Activated naive CD8-positive, alpha-beta T cell treated with anti-CD3 and anti-CD28 coated beads for 36 hours (primary cell): Measurements from ENCODE around the gene GNAS-AS1. TPM values are rescaled to one million over a fixed set of nuclear protein-coding genes. Genes with fewer than 3 reads are reported as not detected.
"Not testable (repeated sequence)": the region's sequence is repeated elsewhere in the genome, so short reads cannot be mapped to it uniquely, and the experiment has no call there.

Experiments
- DNase-seq: peaks from one replicate; pipeline ENCODE4 v3.0.0; 2021
- H3K27ac Mint-ChIP-seq: one replicate; pipeline ENCODE4 v1.8.0; 2022; ENCODE audit warnings: mild to moderate bottlenecking, moderate library complexity, mixed read lengths
- H3K27me3 Mint-ChIP-seq: one replicate; pipeline ENCODE4 v1.8.0; 2022; ENCODE audit warnings: mild to moderate bottlenecking, mixed read lengths
- H3K36me3 Mint-ChIP-seq: one replicate; pipeline ENCODE4 v1.8.0; 2021; ENCODE audit warnings: mild to moderate bottlenecking, mixed read lengths
- H3K4me1 Mint-ChIP-seq: one replicate; pipeline ENCODE4 v1.8.0; 2021; ENCODE audit warnings: mixed read lengths
- H3K4me3 Mint-ChIP-seq: one replicate; pipeline ENCODE4 v1.8.0; 2022; ENCODE audit warnings: mild to moderate bottlenecking, moderate library complexity, mixed read lengths
- H3K9me3 Mint-ChIP-seq: one replicate; pipeline ENCODE4 v1.8.0; 2022; ENCODE audit warnings: mixed read lengths
- total RNA-seq, 2 experiments: library from RNA; stranded (reverse); gene quantifications; one replicate each; pipeline ENCODE4 v1.2.3, GENCODE V29; 2021

GNAS-AS1 gene
- total RNA-seq, 2 experiments from 2014 or later, result 1.0 to 1.3 TPM

DNA sequence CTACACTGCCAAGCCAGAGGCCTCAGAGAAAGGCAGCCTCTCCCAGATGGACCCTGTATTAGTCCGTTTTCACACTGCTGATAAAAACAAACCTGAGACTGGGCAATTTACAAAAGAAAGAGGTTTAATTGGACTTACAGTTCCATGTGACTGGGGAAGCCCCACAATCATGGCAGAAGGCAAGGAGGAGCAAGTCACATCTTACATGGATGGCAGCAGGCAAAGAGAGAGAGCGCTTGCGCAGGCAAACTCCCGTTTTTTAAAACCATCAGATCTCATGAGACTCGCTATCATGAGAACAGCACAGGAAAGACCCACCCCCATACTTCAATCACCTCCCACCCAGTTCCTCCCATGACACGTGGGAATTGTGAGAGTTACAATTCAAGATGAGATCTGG, 30.2 kb downstream of the GNAS-AS1 start:
- peaks cover 28% of the 10 kb centered on the region for H3K27me3 Mint-ChIP-seq
- H3K4me3 Mint-ChIP-seq, DNase-seq, H3K27ac Mint-ChIP-seq, H3K9me3 Mint-ChIP-seq: not testable (repeated sequence)
- peaks cover 30% of the 10 kb centered on the region for H3K36me3 Mint-ChIP-seq
- H3K4me1 Mint-ChIP-seq, result peaks cover 15% of the 10 kb centered on the region

DNA sequence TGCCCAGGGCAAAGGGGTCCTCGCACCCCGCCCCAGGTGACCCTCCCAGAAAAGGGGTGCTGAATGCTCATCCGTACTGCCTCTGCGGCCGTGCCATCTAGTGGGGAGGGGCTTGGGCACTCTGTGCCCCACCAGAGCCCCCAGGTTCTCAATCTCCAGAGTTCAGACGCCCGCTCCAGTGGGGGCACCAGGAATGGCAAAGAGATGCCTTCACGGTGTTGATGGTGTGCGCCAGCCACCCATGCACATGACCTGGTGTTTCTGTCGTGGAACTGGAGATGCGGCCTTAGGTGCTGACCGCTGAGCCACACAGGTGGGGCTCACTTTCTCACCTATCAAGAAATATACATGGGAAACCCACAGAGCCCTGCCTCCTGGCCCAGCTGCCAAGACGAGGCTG, 30.8 kb downstream of the GNAS-AS1 start:
- H3K27me3 Mint-ChIP-seq, result peaks cover 34% of the 10 kb centered on the region
- DNase-seq, result no peak
- H3K36me3 Mint-ChIP-seq, result peaks cover 30% of the 10 kb centered on the region
- no peak overlapping the region for H3K27ac Mint-ChIP-seq
- H3K4me1 Mint-ChIP-seq, result peaks cover 16% of the 10 kb centered on the region
- H3K9me3 Mint-ChIP-seq, result peaks cover 10% of the 10 kb centered on the region
- H3K4me3 Mint-ChIP-seq, result no peak overlapping the region

DNA sequence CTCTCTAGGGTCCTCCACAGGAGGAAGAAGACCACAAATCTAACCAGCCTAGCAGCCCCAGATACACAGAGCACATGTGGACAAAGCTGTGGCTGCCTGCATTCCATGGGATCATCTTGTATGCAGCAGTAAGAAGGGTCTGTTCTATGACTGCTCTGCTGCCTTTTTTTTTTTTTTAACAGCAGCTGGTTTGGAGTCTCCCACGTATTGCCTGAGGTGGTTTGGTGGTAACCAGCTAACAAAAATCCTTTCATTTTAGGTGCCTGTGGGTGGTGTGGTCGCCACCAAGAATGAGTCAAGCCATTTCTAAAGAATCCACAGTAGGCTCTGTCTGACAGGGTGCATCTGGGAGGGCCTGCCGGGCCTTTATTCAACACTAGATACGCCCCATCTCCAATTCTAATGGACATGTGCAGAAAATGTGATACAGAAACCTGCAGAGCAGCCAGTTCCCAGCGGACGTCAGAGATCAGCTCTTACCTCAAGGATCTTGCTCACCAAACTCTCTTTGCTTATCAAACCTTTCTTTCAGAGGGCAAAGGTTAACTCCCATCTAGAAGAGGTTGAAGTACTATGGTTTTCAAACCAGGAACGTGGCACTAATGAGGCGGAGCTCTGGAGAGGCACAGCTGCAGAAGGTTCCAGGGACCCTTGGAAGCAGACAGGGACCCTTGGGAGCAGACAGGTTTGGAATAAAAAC, 32.0 kb downstream of the GNAS-AS1 start:
- no peak overlapping the region for H3K4me3 Mint-ChIP-seq
- H3K27ac Mint-ChIP-seq, result peak overlapping the region; percentile 8
- peaks cover 10% of the 10 kb centered on the region for H3K9me3 Mint-ChIP-seq
- DNase-seq, result peak; percentile 80
- H3K4me1 Mint-ChIP-seq, result peaks cover 16% of the 10 kb centered on the region
- H3K36me3 Mint-ChIP-seq, result peaks cover 30% of the 10 kb centered on the region
- H3K27me3 Mint-ChIP-seq, result peaks cover 45% of the 10 kb centered on the region

DNA sequence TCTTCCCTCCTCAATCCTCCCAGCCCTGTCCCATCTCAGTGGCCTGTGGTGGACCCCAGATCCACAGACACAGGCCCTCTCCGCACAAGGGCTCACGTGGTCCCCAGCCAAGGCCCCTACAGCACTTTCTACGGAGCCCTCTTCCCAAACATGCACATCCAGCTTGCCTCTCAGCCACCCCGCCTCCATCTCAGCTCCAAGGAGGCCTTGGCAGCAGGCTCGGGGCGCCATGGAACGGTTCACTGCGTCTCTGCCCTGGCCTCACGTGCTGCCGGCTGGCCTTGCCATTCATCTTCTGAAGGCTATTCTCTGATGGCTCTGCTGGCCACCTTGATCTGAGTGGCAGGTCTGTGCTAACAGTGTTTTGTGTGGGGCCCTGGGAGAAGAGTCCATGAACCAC, 33.0 kb downstream of the GNAS-AS1 start:
- no peak for DNase-seq
- H3K27me3 Mint-ChIP-seq, result peaks cover 54% of the 10 kb centered on the region
- H3K4me3 Mint-ChIP-seq, result no peak overlapping the region
- H3K27ac Mint-ChIP-seq, result no peak overlapping the region
- H3K9me3 Mint-ChIP-seq, result peaks cover 10% of the 10 kb centered on the region
- peaks cover 16% of the 10 kb centered on the region for H3K4me1 Mint-ChIP-seq
- peaks cover 30% of the 10 kb centered on the region for H3K36me3 Mint-ChIP-seq

DNA sequence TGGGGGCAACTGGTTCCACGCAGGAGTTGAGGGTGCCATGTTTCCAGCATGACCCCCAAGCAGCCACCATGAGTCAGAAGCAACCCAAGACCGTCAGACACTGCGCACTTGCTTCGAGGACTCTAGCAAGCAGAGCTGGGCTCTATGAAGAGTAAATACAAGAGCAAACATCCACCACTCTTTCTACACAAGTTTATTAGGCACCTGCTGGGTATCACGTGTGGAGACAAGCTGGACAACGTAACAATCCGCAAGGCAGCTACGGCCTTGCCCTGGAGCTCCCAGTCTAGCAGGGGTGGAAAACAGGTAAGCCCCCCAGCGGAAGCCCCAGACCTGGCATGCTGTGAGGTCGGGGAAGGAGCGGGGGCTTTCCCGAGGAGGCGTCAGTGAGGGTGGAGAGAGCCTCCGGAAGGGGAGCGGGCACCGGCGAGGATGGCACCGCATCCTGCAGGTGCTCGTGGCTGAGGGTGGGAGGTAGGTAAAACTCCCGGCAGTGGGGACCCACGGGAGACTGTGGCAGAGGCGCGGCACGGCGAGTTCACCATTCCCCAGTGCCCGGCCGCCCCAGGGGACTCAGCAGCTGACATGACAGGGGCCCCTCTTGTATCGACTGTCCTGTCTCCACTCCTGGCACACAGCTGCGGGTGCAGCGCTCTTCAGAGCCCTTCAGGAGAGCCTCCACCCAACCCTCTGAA, 33.6 kb downstream of the GNAS-AS1 start:
- H3K27ac Mint-ChIP-seq, result no peak overlapping the region
- H3K4me3 Mint-ChIP-seq, result no peak overlapping the region
- peaks cover 10% of the 10 kb centered on the region for H3K9me3 Mint-ChIP-seq
- DNase-seq, result no peak
- H3K36me3 Mint-ChIP-seq, result peaks cover 30% of the 10 kb centered on the region
- peaks cover 58% of the 10 kb centered on the region for H3K27me3 Mint-ChIP-seq
- peaks cover 16% of the 10 kb centered on the region for H3K4me1 Mint-ChIP-seq

DNA sequence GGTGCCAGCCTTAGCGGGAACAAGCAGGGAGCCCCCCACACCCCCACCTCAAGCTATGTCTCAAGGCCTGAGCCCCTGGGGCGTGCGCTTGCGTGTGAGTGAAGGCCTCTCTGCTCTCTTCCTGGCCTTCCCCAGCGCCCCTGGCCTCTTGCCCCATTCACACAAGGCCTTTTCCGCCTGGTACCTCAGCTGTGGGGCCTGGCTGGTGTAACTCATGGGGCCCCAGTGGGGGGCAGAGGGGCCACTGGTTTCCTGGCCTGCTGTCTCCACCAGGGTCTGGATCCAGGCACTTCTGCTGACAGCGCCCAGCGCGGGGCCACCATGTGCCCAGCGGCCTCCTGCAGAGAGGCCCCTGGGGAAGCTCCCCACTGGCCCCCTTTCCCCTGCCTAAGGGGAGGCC, 34.7 kb downstream of the GNAS-AS1 start:
- DNase-seq, result no peak
- Mint-ChIP-seq H3K4me1 (peaks cover 18% of the 10 kb centered on the region), H3K27me3 (peaks cover 62% of the 10 kb centered on the region), H3K4me3 (no peak overlapping the region), H3K9me3 (peaks cover 7% of the 10 kb centered on the region), H3K27ac (no peak overlapping the region), H3K36me3 (peaks cover 22% of the 10 kb centered on the region)

DNA sequence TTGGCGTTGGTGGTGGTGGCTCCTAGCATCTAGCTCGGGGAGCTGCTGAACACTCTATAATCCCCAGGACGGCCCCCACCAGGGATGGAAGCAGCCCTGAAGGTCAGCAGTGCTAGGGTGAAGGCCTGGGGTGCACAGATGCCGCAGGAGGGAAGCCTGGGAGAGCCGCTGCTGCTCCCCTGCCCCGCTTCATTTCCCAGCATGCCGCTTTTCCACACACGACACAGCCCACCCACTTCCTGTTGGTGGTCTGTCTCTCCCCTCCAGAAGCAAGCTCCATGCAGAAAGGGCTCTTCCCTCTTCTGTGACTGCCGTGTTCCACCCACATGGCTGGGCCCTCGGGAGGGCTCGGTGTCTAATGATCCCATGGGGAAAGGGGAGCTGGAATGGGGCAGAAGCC, 35.3 kb downstream of the GNAS-AS1 start:
- Mint-ChIP-seq H3K27me3 (peaks cover 59% of the 10 kb centered on the region), H3K4me3 (no peak overlapping the region), H3K4me1 (peaks cover 20% of the 10 kb centered on the region), H3K36me3 (peaks cover 16% of the 10 kb centered on the region), H3K27ac (no peak overlapping the region), H3K9me3 (peaks cover under 1% of the 10 kb centered on the region)
- no peak for DNase-seq

DNA sequence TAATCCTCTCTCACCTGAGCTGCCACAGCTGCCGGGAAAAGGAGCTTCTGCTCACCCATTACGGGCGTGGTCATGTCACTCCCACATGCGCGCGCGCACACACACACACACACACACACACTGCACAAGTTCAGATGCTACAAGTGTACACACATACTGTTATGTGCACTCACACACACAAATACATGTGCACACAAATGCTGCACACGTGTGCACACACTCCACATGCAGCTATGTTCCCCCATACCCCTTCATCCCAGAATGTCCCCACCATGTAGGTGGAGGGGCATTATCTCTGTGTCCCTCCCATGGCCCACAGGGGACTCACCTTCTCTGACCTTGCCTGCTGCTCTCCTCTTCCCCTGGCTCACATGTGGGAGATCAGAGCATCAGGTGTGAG, 37.3 kb downstream of the GNAS-AS1 start:
- Mint-ChIP-seq H3K4me1 (peaks cover 18% of the 10 kb centered on the region), H3K36me3 (peaks cover 6% of the 10 kb centered on the region), H3K9me3 (no peaks in the 10 kb centered on the region), H3K27me3 (peaks cover 57% of the 10 kb centered on the region), H3K27ac (no peak overlapping the region), H3K4me3 (no peak overlapping the region)
- DNase-seq, result no peak

DNA sequence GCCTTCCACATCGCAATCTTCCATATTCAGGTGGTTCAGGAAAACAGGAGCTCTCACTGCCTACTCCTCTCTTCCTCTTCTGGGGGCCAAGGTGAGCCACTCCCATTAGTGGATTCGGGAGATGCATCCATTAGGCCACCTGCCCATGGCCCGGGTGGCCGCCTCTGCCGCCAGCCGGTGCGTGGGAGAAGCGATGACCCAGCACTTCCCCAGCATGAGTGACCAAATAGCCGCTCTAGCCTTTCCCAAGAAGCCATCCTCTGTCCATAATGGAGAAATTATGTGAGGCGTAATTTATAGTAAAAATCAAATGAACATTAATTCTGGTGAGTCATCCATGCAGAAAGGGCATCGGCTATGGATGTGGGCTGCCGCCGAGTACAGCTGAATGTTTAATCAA, 39.4 kb downstream of the GNAS-AS1 start:
- no peak for DNase-seq
- H3K36me3 Mint-ChIP-seq, result peaks cover 2% of the 10 kb centered on the region
- peaks cover 53% of the 10 kb centered on the region for H3K27me3 Mint-ChIP-seq
- peaks cover 13% of the 10 kb centered on the region for H3K4me1 Mint-ChIP-seq
- no peaks in the 10 kb centered on the region for H3K9me3 Mint-ChIP-seq
- H3K27ac Mint-ChIP-seq, result no peak overlapping the region
- no peak overlapping the region for H3K4me3 Mint-ChIP-seq

DNA sequence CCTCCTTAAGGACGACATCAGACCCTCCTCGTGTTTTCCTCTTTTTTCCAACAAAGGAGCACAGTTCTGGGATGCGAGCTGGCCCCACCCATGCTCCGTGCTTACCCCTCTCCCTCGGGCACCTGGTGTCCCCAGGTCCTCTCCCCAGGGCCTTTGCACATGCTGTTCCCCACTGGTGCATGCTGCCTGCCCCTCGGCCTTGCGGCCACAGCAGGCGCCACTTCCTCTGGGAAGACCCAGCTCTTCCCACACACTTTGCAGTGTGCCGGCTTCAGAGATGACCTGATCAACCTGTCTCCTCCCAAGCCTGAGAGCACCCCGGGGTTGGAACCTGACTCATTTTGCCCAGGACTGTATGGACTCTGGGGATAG, 39.8 kb downstream of the GNAS-AS1 start:
- H3K4me3 Mint-ChIP-seq, result no peak overlapping the region

DNA sequence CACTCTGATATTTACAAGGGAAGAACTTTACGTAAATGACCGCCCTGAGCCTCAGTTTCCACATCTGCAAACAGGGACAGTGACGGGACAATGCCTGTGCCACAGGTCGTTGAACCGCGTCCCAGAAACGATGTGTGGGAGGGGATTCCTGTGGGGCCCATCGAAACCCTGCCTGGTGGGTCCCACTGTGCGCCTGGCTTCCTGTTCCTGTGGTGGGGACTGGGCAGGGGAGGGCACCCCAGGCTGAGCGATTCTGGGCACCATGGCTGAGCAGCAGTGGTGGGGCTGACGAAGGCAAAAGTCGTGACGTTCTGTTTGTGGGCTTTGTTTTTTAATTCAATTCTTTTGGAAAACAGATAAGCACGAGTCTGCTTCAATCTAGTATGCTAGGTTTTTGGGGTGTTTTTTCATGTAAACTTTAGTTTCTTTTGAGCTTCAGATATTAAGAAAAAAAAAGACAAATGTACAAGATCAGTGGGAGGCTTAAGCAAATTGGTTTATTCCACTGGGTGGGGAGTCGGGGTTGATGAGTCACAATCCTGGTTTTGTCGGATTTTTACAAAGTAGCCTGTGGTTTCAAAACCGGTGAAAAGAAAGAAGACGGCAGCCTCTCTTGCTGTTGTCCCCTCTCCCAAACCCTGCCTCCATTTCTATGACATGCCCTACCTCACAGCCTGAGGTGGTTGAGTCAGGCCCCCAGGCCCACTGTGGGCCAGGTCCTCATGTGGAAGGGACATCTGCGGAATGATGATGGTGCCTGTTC, 40.4 kb downstream of the GNAS-AS1 start:
- Mint-ChIP-seq H3K4me3 (no peak overlapping the region), H3K9me3 (no peaks in the 10 kb centered on the region), H3K27ac (no peak overlapping the region), H3K4me1 (peaks cover 11% of the 10 kb centered on the region), H3K36me3 (no peaks in the 10 kb centered on the region), H3K27me3 (peaks cover 57% of the 10 kb centered on the region)
- peak; percentile 26 for DNase-seq

More for the DNA sequence above, 39.8 kb downstream of the GNAS-AS1 start:
- H3K27ac Mint-ChIP-seq, result no peak overlapping the region
- H3K36me3 Mint-ChIP-seq, result peaks cover 2% of the 10 kb centered on the region
- peaks cover 13% of the 10 kb centered on the region for H3K4me1 Mint-ChIP-seq
- H3K27me3 Mint-ChIP-seq, result peaks cover 57% of the 10 kb centered on the region
- no peaks in the 10 kb centered on the region for H3K9me3 Mint-ChIP-seq
- no peak for DNase-seq

DNA sequence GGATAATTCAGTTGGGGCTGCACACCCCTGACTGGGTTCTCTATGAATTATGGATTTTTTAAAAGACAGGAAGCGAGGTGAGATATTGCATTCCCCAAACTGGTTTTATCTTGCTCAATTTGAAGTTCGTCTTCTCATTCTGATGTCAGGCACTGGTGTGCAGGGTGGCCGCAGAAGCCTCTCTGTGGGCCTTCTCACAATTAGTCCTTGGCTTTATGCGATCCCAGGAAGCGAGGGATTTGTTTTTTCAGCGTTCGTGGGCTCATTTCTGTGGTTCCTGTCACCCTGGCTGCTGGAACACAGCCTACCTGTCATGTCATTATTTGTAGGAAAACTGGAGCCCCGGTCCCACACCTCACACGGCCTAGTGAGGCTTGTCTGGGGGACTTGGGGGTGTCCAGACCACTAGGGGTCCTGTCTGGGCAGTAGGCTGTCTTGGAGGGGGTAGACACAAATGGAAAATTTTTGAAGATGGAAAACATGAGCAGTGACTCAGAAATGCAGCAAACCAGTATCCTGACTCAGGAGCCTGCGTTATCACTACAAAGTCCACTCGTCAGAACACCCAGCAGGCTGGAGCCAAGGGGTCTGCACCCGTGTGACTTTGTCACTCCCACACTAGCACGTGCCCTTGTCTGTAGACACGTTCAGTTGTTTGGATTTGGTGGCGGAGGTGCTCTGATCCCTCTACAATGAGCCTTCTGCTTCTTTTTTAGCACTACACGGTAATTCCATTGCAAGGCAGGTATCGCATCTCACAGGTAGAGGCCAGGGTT, 42.2 kb downstream of the GNAS-AS1 start:
- peaks cover 52% of the 10 kb centered on the region for H3K27me3 Mint-ChIP-seq
- no peak for DNase-seq
- H3K9me3 Mint-ChIP-seq, result no peaks in the 10 kb centered on the region
- peaks cover 11% of the 10 kb centered on the region for H3K4me1 Mint-ChIP-seq
- no peaks in the 10 kb centered on the region for H3K36me3 Mint-ChIP-seq
- no peak overlapping the region for H3K27ac Mint-ChIP-seq
- no peak overlapping the region for H3K4me3 Mint-ChIP-seq

DNA sequence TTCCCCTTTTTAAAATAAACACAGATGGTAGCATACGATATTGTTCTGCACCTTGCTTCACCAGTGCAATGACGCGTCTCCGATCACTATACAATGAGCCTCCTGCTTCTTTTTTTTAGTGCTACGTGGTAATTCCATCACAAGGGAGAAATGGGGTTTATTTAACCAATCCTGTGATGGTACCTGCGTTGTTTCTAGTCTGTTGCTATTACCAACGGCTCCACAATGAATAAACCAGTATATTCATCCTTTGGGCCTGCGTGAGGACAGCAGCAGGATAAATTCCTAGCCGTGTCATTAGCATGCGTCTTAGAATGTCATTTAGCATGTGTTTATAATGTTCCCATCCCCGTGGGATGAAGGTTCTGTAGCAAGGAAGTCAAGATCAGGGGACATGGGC, 42.9 kb downstream of the GNAS-AS1 start:
- Mint-ChIP-seq H3K4me1 (peaks cover 11% of the 10 kb centered on the region), H3K9me3 (no peaks in the 10 kb centered on the region), H3K27me3 (peaks cover 49% of the 10 kb centered on the region), H3K4me3 (no peak overlapping the region), H3K27ac (no peak overlapping the region), H3K36me3 (no peaks in the 10 kb centered on the region)
- no peak for DNase-seq

DNA sequence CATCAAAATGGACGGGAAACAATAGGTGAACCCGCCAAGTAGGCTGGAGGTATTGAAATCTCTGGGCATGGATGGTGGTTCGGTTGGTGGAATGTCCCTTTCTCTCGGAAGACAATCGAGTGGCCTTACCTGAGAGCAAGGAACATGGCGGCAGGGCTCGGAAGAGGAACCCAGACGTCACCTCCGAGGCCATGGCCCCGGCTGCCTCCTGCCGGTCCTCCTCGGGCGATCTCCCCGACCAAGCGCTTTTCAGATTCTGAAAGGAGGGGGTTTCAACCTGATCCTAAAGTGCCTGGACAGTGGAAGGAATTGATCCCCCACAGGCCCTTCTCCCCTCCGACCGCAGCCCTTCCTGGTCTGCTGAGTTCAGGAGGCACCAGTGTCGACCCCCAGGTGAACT, 47.2 kb downstream of the GNAS-AS1 start:
- Mint-ChIP-seq H3K4me1 (no peaks in the 10 kb centered on the region), H3K9me3 (no peaks in the 10 kb centered on the region), H3K4me3 (no peak overlapping the region), H3K36me3 (no peaks in the 10 kb centered on the region), H3K27me3 (peaks cover 44% of the 10 kb centered on the region), H3K27ac (no peak overlapping the region)
- no peak for DNase-seq

DNA sequence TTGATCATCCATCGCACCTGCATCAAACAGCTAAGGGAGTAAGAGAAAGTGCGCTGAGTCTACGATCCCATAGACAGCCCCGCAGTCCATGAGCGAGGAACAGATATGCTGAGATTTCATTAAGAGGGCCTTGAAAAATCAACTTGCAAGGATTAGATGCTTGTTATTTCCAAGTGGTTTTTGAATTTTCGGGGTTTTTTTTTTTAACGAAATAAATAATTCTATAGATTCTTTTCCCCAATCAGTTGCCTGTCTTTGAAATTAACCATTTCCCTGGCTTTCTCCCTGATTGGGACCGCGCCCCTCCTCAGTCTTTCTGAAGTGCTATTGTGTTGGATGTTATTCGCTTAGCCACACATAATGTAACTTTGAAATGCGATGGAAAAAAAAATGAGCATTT, 48.6 kb downstream of the GNAS-AS1 start:
- Mint-ChIP-seq H3K36me3 (no peaks in the 10 kb centered on the region), H3K27me3 (peaks cover 40% of the 10 kb centered on the region), H3K9me3 (no peaks in the 10 kb centered on the region), H3K27ac (no peak overlapping the region), H3K4me3 (no peak overlapping the region), H3K4me1 (no peaks in the 10 kb centered on the region)
- no peak for DNase-seq
